Mesenchymal stem cell (in vitro differentiated cells and primary cell): ENCODE measurements around the gene PLEKHB1.

Experiments used
- DNase-seq: peaks from one replicate; pipeline ENCODE4 v3.0.0-alpha.2; 2013
- H2AFZ ChIP-seq: one replicate; pipeline ENCODE4 v1.6.1; 2013; ENCODE audit warnings: low read depth, mild to moderate bottlenecking, control low read depth, inconsistent platforms, low read length, moderate library complexity
- H2AK5ac ChIP-seq: 2 replicates; pipeline ENCODE4 v1.6.1; 2013; ENCODE audit warnings: low read length, moderate library complexity, mild to moderate bottlenecking, inconsistent platforms; ENCODE audit not compliant: severe bottlenecking
- H2BK120ac ChIP-seq: one replicate; pipeline ENCODE4 v1.6.1; 2013; ENCODE audit warnings: low read depth, mild to moderate bottlenecking, inconsistent platforms, low read length, moderate library complexity
- H2BK12ac ChIP-seq, 2 experiments: one replicate each; pipeline ENCODE4 v1.6.1; 2013; ENCODE audit warnings: inconsistent platforms in 2 of 2, low read length in 2 of 2, mild to moderate bottlenecking in 2 of 2, moderate library complexity in 2 of 2, control low read depth in 1 of 2
- H2BK15ac ChIP-seq: one replicate; pipeline ENCODE4 v1.6.1; 2013; ENCODE audit warnings: mild to moderate bottlenecking, low read depth, inconsistent platforms; ENCODE audit not compliant: poor library complexity, severe bottlenecking
- H2BK5ac ChIP-seq: 2 replicates; pipeline ENCODE4 v1.6.1; 2013; ENCODE audit warnings: low read depth, mild to moderate bottlenecking, low read length, control low read depth, inconsistent platforms; ENCODE audit not compliant: poor library complexity, severe bottlenecking
- H3K14ac ChIP-seq, 2 experiments: one replicate each; pipeline ENCODE4 v1.6.1; 2013; ENCODE audit warnings: inconsistent platforms in 2 of 2, low read length in 2 of 2, control low read depth in 1 of 2, mild to moderate bottlenecking in 1 of 2, moderate library complexity in 1 of 2
- H3K18ac ChIP-seq, 2 experiments: one replicate each; pipeline ENCODE4 v1.6.1; 2013; ENCODE audit warnings: inconsistent platforms in 2 of 2, low read length in 2 of 2, control low read depth in 1 of 2, low read depth in 1 of 2, mild to moderate bottlenecking in 1 of 2
- H3K23ac ChIP-seq, 2 experiments: one replicate each; pipeline ENCODE4 v1.6.1; 2013; ENCODE audit warnings: inconsistent platforms in 2 of 2, low read length in 2 of 2, mild to moderate bottlenecking in 2 of 2, moderate library complexity in 2 of 2, control low read depth in 1 of 2
- H3K27ac ChIP-seq: 2 replicates; pipeline ENCODE4 v1.5.1; 2013; ENCODE audit warnings: mild to moderate bottlenecking, moderate library complexity, low read length, control low read depth, inconsistent platforms; ENCODE audit not compliant: poor library complexity, severe bottlenecking
- H3K27me3 ChIP-seq, 2 experiments: 2 replicates each; pipeline versions ENCODE4 v1.6.1 to v1.7.0; 2013; ENCODE audit warnings: low read length in 2 of 2, mild to moderate bottlenecking in 2 of 2, moderate library complexity in 2 of 2, control low read depth in 1 of 2, inconsistent platforms in 1 of 2; ENCODE audit not compliant: control insufficient read depth in 1 of 2, insufficient read depth in 1 of 2
- H3K36me3 ChIP-seq, 2 experiments: 2 replicates each; pipeline versions ENCODE4 v1.6.1 to v1.7.0; 2013; ENCODE audit warnings: low read length in 2 of 2, control low read depth in 1 of 2, inconsistent platforms in 1 of 2, low read depth in 1 of 2, mild to moderate bottlenecking in 1 of 2; ENCODE audit not compliant: insufficient read depth in 2 of 2, control insufficient read depth in 1 of 2
- H3K4ac ChIP-seq, 2 experiments: one replicate each; pipeline ENCODE4 v1.6.1; 2013; ENCODE audit warnings: inconsistent platforms in 2 of 2, low read length in 2 of 2, mild to moderate bottlenecking in 2 of 2, moderate library complexity in 2 of 2, control low read depth in 1 of 2, low read depth in 1 of 2
- H3K4me1 ChIP-seq: 2 replicates; pipeline ENCODE4 v1.6.1; 2013; ENCODE audit warnings: low read depth, low read length, control low read depth; ENCODE audit not compliant: control insufficient read depth, insufficient read depth
- H3K4me2 ChIP-seq: 2 replicates; pipeline ENCODE4 v1.6.1; 2013; ENCODE audit warnings: low read length, mild to moderate bottlenecking, inconsistent platforms; ENCODE audit not compliant: poor library complexity, severe bottlenecking
- H3K4me3 ChIP-seq, 2 experiments: 2 replicates each; pipeline versions ENCODE4 v1.5.1 to v1.7.0; 2013; ENCODE audit warnings: low read length in 2 of 2, mild to moderate bottlenecking in 2 of 2, control low read depth in 1 of 2, low read depth in 1 of 2; ENCODE audit not compliant: insufficient read depth in 1 of 2
- H3K79me1 ChIP-seq: replicated peaks from 2 replicates; pipeline ENCODE4 v1.6.1; 2013; ENCODE audit warnings: mild to moderate bottlenecking, control low read depth, low read length, inconsistent platforms; ENCODE audit not compliant: poor library complexity, severe bottlenecking
- H3K9ac ChIP-seq: 2 replicates; pipeline ENCODE4 v1.7.0; 2013; ENCODE audit warnings: mild to moderate bottlenecking, low read length, moderate library complexity
- H3K9me3 ChIP-seq: 2 replicates; pipeline ENCODE4 v1.7.0; 2013; ENCODE audit warnings: mild to moderate bottlenecking, low read length; ENCODE audit not compliant: control insufficient read depth
- H4K8ac ChIP-seq: one replicate; pipeline ENCODE4 v1.6.1; 2013; ENCODE audit warnings: inconsistent platforms, mild to moderate bottlenecking, low read length, moderate library complexity
- H4K91ac ChIP-seq: one replicate; pipeline ENCODE4 v1.6.1; 2013; ENCODE audit warnings: mild to moderate bottlenecking, low read length, inconsistent platforms
- WGBS: methylation state at CpG from one replicate; pipeline ENCODE4 v1.1.7; 2013; ENCODE audit warnings: mixed read lengths; 5-methylcytosine and 5-hydroxymethylcytosine counted together

PLEKHB1 gene

GRCh38 chr11:73705053-73705452 is 58.7 kb downstream of the PLEKHB1 start:
- no peak overlapping the region for H4K8ac ChIP-seq
- no peak overlapping the region for H3K4me3 ChIP-seq
- H3K23ac ChIP-seq = no peak overlapping the region
- H2AFZ ChIP-seq = no peak overlapping the region
- no peak overlapping the region for H3K9ac ChIP-seq
- H2BK12ac ChIP-seq = no peak overlapping the region
- no peak overlapping the region for H2BK15ac ChIP-seq
- no peak overlapping the region for H2AK5ac ChIP-seq
- no peak overlapping the region for H4K91ac ChIP-seq
- peaks cover 28 to 82% of the 10 kb centered on the region in 2 experiments for H3K36me3 ChIP-seq
- no peak overlapping the region for H3K18ac ChIP-seq
- no peak overlapping the region for H3K27ac ChIP-seq
- no peak overlapping the region for H3K14ac ChIP-seq
- H3K4me1 ChIP-seq = no peaks in the 10 kb centered on the region
- H3K27me3 ChIP-seq = no peaks in the 10 kb centered on the region
- DNase-seq = no peak
- 93% methylated on average over 1 of the region's 1 CpG for WGBS
- H2BK120ac ChIP-seq = no peak overlapping the region
- no peak overlapping the region for H3K4ac ChIP-seq
- no peaks in the 10 kb centered on the region for H3K9me3 ChIP-seq
- H2BK5ac ChIP-seq = no peak overlapping the region
- H3K79me1 ChIP-seq = peaks cover 20% of the 10 kb centered on the region
- no peak overlapping the region for H3K4me2 ChIP-seq

DNA sequence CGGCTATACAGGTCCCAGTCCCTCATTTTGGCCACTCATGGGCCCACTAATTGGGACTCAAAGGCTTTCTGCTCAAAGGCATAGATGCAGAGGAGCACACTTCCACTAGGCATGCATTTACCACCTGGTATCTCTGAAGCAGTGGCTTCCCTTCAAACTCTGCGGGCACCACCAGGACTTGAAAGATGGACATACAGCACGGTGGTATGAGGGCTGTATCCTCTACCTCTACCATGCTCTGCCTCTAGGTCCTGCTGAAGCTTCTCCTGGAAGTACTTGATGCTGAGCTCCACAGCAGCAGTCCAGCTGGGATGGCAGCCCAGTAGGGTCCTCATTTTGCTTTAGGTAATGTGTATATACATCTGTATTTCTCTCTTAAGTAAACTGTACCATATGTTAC is 64.6 kb downstream of the PLEKHB1 start:
- Histone ChIP-seq H3K4me2 (no peak overlapping the region), H4K91ac (no peak overlapping the region), H2AK5ac (no peak overlapping the region), H2BK120ac (no peak overlapping the region), H3K4me3 (no peak overlapping the region), H2BK12ac (no peak overlapping the region), H3K9ac (no peak overlapping the region), H3K36me3 (peaks cover 18 to 79% of the 10 kb centered on the region in 2 experiments), H3K23ac (no peak overlapping the region), H3K9me3 (no peaks in the 10 kb centered on the region), H3K14ac (no peak overlapping the region), H3K27me3 (no peaks in the 10 kb centered on the region), H3K79me1 (peaks cover 14% of the 10 kb centered on the region), H4K8ac (peak overlapping the region; percentile 47), H2BK5ac (no peak overlapping the region), H3K18ac (no peak overlapping the region), H3K4ac (no peak overlapping the region), H2BK15ac (peak overlapping the region; percentile 48), H3K27ac (no peak overlapping the region), H3K4me1 (no peaks in the 10 kb centered on the region), H2AFZ (no peak overlapping the region)
- no peak for DNase-seq
- WGBS = 100% methylated on average over 3 of the region's 3 CpGs
